MM.1S (cell line): ENCODE measurements around the gene RBFOX1.

ENCODE experiments used
- DNase-seq: peaks from one replicate; pipeline ENCODE4 v3.0.0-alpha.2; 2015
- H2AFZ ChIP-seq: fragments of 300-600 bp; sonication (generic); 2 replicates; pipeline ENCODE4 v1.6.0; 2016; ENCODE audit warnings: antibody characterized with exemption, low read length
- H3F3A ChIP-seq: fragments of 300-600 bp; sonication (generic); 2 replicates; pipeline ENCODE4 v1.6.1; 2016; ENCODE audit warnings: mild to moderate bottlenecking, antibody characterized with exemption, low read length, moderate library complexity, mixed read lengths; ENCODE audit not compliant: insufficient read depth
- H3K27ac ChIP-seq: fragments of 300-600 bp; sonication (generic); 2 replicates; pipeline ENCODE4 v1.5.1; 2016; ENCODE audit warnings: mild to moderate bottlenecking, low read length
- H3K27me3 ChIP-seq: fragments of 300-600 bp; sonication (generic); replicated peaks from 2 replicates; pipeline ENCODE4 v1.6.0; 2016; ENCODE audit warnings: low read length; ENCODE audit not compliant: insufficient read depth
- H3K36me3 ChIP-seq: fragments of 300-600 bp; sonication (generic); replicated peaks from 2 replicates; pipeline ENCODE4 v1.6.1; 2016; ENCODE audit warnings: mild to moderate bottlenecking, low read length, mixed read lengths; ENCODE audit not compliant: insufficient read depth
- H3K4me1 ChIP-seq: fragments of 300-600 bp; sonication (generic); 2 replicates; pipeline ENCODE4 v1.6.1; 2016; ENCODE audit warnings: low read length, mixed read lengths
- H3K4me2 ChIP-seq: fragments of 300-600 bp; sonication (generic); 2 replicates; pipeline ENCODE4 v1.6.0; 2016; ENCODE audit warnings: low read depth, low read length
- H3K4me3 ChIP-seq: fragments of 300-600 bp; sonication (generic); 2 replicates; pipeline ENCODE4 v1.5.1; 2016; ENCODE audit warnings: low read length, mixed read lengths
- H3K79me2 ChIP-seq: fragments of 300-600 bp; sonication (generic); 2 replicates; pipeline ENCODE4 v1.6.1; 2016; ENCODE audit warnings: mixed run types, low read length, mixed read lengths
- H3K9ac ChIP-seq: fragments of 300-600 bp; sonication (generic); 2 replicates; pipeline ENCODE4 v1.6.1; 2016; ENCODE audit warnings: low read length, mixed read lengths
- H3K9me2 ChIP-seq: fragments of 300-600 bp; sonication (generic); replicated peaks from 2 replicates; pipeline ENCODE4 v1.6.1; 2016; ENCODE audit warnings: mild to moderate bottlenecking, low read length, mixed read lengths; ENCODE audit not compliant: insufficient read depth
- H3K9me3 ChIP-seq: fragments of 300-600 bp; sonication (generic); replicated peaks from 2 replicates; pipeline ENCODE4 v1.6.1; 2016; ENCODE audit warnings: mild to moderate bottlenecking, low read length, mixed read lengths; ENCODE audit not compliant: insufficient read depth
- H4K20me1 ChIP-seq: fragments of 300-600 bp; sonication (generic); 2 replicates; pipeline ENCODE4 v1.6.1; 2016; ENCODE audit warnings: mild to moderate bottlenecking, low read length, moderate library complexity, mixed read lengths; ENCODE audit not compliant: insufficient read depth
- CTCF ChIP-seq: fragments of 300-600 bp; sonication (generic); IDR thresholded peaks from 2 replicates; pipeline ENCODE4 v1.5.1; 2016; ENCODE audit warnings: antibody characterized with exemption, low read length, mixed read lengths
- EZH2 ChIP-seq: fragments of 300-600 bp; sonication (generic); optimal IDR thresholded peaks from 2 replicates; pipeline ENCODE3; 2017; ENCODE audit warnings: low read depth, mild to moderate bottlenecking, antibody characterized with exemption, low read length, mixed read lengths
- EZH2phosphoT487 ChIP-seq: fragments of 300-600 bp; sonication (generic); IDR thresholded peaks from 2 replicates; pipeline ENCODE4 v1.6.1; 2018; ENCODE audit warnings: antibody characterized with exemption, low read length

Gene RBFOX1

DNA sequence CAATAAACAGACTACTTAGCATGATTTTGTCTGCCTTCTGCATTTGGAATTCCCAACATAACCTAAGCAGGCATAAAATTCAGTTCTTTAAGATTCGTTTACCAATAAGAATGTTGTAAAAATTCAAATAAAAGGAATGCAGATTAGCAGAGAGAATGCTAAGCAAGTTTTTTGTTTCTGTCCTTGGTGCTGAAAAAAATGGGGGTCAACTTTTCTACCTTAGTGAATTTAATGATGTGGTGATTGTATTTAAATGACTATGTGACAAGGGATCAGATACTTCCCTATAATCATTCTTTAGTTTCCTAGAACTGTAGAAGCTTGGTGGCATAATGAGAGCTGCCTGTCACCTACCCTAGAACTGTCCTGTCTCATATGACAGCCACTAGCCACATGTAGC is 159.5 kb downstream of the RBFOX1 start:
- H2AFZ ChIP-seq, result no peak overlapping the region

GRCh38 chr16:7493133-7493532 is 160.5 kb downstream of the RBFOX1 start:
- Histone ChIP-seq H3K4me1 (no peaks in the 10 kb centered on the region), H3K9ac (no peak overlapping the region), H3K27me3 (no peaks in the 10 kb centered on the region), H3K4me3 (no peak overlapping the region), H3K4me2 (no peak overlapping the region), H3K9me3 (no peaks in the 10 kb centered on the region), H2AFZ (no peak overlapping the region), H3K79me2 (no peaks in the 10 kb centered on the region), H3K27ac (no peak overlapping the region), H3K36me3 (no peaks in the 10 kb centered on the region), H3K9me2 (no peaks in the 10 kb centered on the region), H4K20me1 (no peaks in the 10 kb centered on the region), H3F3A (no peaks in the 10 kb centered on the region)
- no peak for DNase-seq
- TF ChIP-seq EZH2 (no peak), CTCF (no peak), EZH2phosphoT487 (no peak)

More for the DNA sequence above, 159.5 kb downstream of the RBFOX1 start:
- Histone ChIP-seq H3K4me2 (no peak overlapping the region), H3K4me1 (no peaks in the 10 kb centered on the region), H3K9me3 (no peaks in the 10 kb centered on the region), H3K27me3 (no peaks in the 10 kb centered on the region), H3K9ac (no peak overlapping the region), H3K27ac (no peak overlapping the region), H3K36me3 (no peaks in the 10 kb centered on the region), H3F3A (no peaks in the 10 kb centered on the region), H3K9me2 (no peaks in the 10 kb centered on the region), H3K4me3 (no peak overlapping the region), H4K20me1 (no peaks in the 10 kb centered on the region), H3K79me2 (no peaks in the 10 kb centered on the region)
- TF ChIP-seq EZH2phosphoT487 (no peak), EZH2 (no peak), CTCF (no peak)
- DNase-seq, result no peak

DNA sequence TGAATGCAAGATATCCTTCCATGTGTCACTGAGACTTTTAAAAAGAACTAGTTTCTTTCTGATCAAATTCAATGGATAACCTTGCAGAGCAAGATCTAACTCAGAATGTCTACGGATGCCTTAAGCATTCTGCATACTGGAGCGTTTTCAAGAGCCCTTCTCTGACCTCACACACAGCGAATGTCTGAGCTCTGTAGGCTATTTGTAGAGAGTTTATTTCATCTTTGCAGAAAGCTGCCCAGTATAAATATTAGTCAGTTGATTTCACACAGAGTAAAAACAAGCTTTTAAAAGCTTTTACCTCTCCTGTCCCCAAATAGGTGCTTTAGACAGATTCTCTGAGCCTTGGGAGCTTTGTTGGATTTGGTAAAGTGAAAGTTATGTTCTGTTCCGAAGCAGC is 165.0 kb downstream of the RBFOX1 start:
- H3K4me1 ChIP-seq, result no peaks in the 10 kb centered on the region
- H2AFZ ChIP-seq, result no peak overlapping the region
- no peak overlapping the region for H3K4me2 ChIP-seq
- TF ChIP-seq CTCF (no peak), EZH2 (no peak), EZH2phosphoT487 (no peak)
- no peaks in the 10 kb centered on the region for H4K20me1 ChIP-seq
- H3K36me3 ChIP-seq, result no peaks in the 10 kb centered on the region
- H3K9ac ChIP-seq, result no peak overlapping the region
- H3K27me3 ChIP-seq, result no peaks in the 10 kb centered on the region
- no peaks in the 10 kb centered on the region for H3K9me3 ChIP-seq
- H3K79me2 ChIP-seq, result no peaks in the 10 kb centered on the region
- H3K27ac ChIP-seq, result no peak overlapping the region
- H3K4me3 ChIP-seq, result no peak overlapping the region
- DNase-seq, result no peak
- no peaks in the 10 kb centered on the region for H3K9me2 ChIP-seq
- no peaks in the 10 kb centered on the region for H3F3A ChIP-seq
